Subcutaneous abdominal adipose tissue (tissue), 5 donors: ENCODE measurements around the gene LAMC2.
"Not testable (repeated sequence)": the region's sequence is repeated elsewhere in the genome, so short reads cannot be mapped to it uniquely, and the experiment has no call there.

Experiments used
- H3K27ac ChIP-seq: one replicate; pipeline ENCODE4 v1.7.0; 2013; ENCODE audit warnings: low read depth, mild to moderate bottlenecking, inconsistent platforms, low read length, moderate library complexity
- H3K27me3 ChIP-seq, 5 donors: one replicate each; pipeline ENCODE4 v1.7.0; 2013; ENCODE audit warnings: low read length in 5 of 5, inconsistent platforms in 1 of 5; ENCODE audit not compliant: control insufficient read depth in 5 of 5, insufficient read depth in 4 of 5
- H3K36me3 ChIP-seq, 5 donors: one replicate each; pipeline ENCODE4 v1.7.0; 2013; ENCODE audit warnings: low read length in 5 of 5; ENCODE audit not compliant: control insufficient read depth in 5 of 5, insufficient read depth in 5 of 5
- H3K4me1 ChIP-seq, 5 donors: one replicate each; pipeline ENCODE4 v1.7.0; 2013; ENCODE audit warnings: low read length in 5 of 5, mild to moderate bottlenecking in 3 of 5, moderate library complexity in 1 of 5; ENCODE audit not compliant: control insufficient read depth in 5 of 5, insufficient read depth in 5 of 5
- H3K4me3 ChIP-seq, 5 donors: one replicate each; pipeline ENCODE4 v1.7.0; 2013; ENCODE audit warnings: low read length in 5 of 5, low read depth in 1 of 5
- H3K9ac ChIP-seq, 5 donors: one replicate each; pipeline ENCODE4 v1.7.0; 2013; ENCODE audit warnings: low read length in 5 of 5, mild to moderate bottlenecking in 4 of 5, moderate library complexity in 3 of 5
- H3K9me3 ChIP-seq, 5 donors: one replicate each; pipeline ENCODE4 v1.7.0; 2013; ENCODE audit warnings: low read length in 5 of 5; ENCODE audit not compliant: control insufficient read depth in 5 of 5
- donor health status: healthy.
- donor health status: healthy.
- donor health status: healthy.
- donor health status: healthy.
- donor health status: healthy.

LAMC2 gene

GRCh38 chr1:183149273-183149672 is 36.8 kb upstream of the LAMC2 start:
- H3K4me3 ChIP-seq: no peak overlapping the region
- peaks cover 0 to 9% (median 5%) of the 10 kb centered on the region in 5 donors for H3K36me3 ChIP-seq
- peaks cover 0 to 21% (median 14%) of the 10 kb centered on the region in 5 donors for H3K4me1 ChIP-seq
- peak overlapping the region in 2 of 5 donors; percentile 3 to 4 for H3K9ac ChIP-seq
- no peaks in the 10 kb centered on the region for H3K27me3 ChIP-seq
- no peaks in the 10 kb centered on the region for H3K9me3 ChIP-seq
- peak overlapping the region; percentile 12 for H3K27ac ChIP-seq

GRCh38 chr1:183150032-183150431 is 36.0 kb upstream of the LAMC2 start:
- H3K27me3 ChIP-seq, H3K9ac ChIP-seq, H3K27ac ChIP-seq, H3K4me3 ChIP-seq, H3K36me3 ChIP-seq, H3K9me3 ChIP-seq: not testable (repeated sequence)
- peaks cover 0 to 19% (median 14%) of the 10 kb centered on the region in 5 donors for H3K4me1 ChIP-seq

- no peak overlapping the region for H3K9ac ChIP-seq
- H3K9me3 ChIP-seq: no peaks in the 10 kb centered on the region
- peaks cover 0 to 19% (median 14%) of the 10 kb centered on the region in 5 donors for H3K4me1 ChIP-seq
- no peaks in the 10 kb centered on the region for H3K27me3 ChIP-seq
- no peak overlapping the region for H3K4me3 ChIP-seq
- H3K36me3 ChIP-seq: no peaks in the 10 kb centered on the region
- no peak overlapping the region for H3K27ac ChIP-seq
These were observed 35.6 kb upstream of the LAMC2 start for GRCh38 chr1:183150445-183150844.

GRCh38 chr1:183152180-183152579 is 33.9 kb upstream of the LAMC2 start:
- no peaks in the 10 kb centered on the region for H3K27me3 ChIP-seq
- peaks cover 0 to 19% (median 14%) of the 10 kb centered on the region in 5 donors for H3K4me1 ChIP-seq
- no peak overlapping the region for H3K27ac ChIP-seq

GRCh38 chr1:183155939-183156338 is 30.1 kb upstream of the LAMC2 start:
- no peaks in the 10 kb centered on the region for H3K4me1 ChIP-seq
- H3K27me3 ChIP-seq: no peaks in the 10 kb centered on the region
- no peak overlapping the region for H3K4me3 ChIP-seq
- no peak overlapping the region for H3K27ac ChIP-seq
- no peaks in the 10 kb centered on the region for H3K36me3 ChIP-seq
- no peak overlapping the region for H3K9ac ChIP-seq
- H3K9me3 ChIP-seq: no peaks in the 10 kb centered on the region

More at GRCh38 chr1:183152180-183152579, 33.9 kb upstream of the LAMC2 start:
- Histone ChIP-seq H3K4me3 (no peak overlapping the region), H3K9ac (no peak overlapping the region), H3K9me3 (no peaks in the 10 kb centered on the region), H3K36me3 (no peaks in the 10 kb centered on the region)

- Histone ChIP-seq H3K27ac (no peak overlapping the region), H3K9ac (no peak overlapping the region), H3K4me1 (no peaks in the 10 kb centered on the region), H3K4me3 (no peak overlapping the region), H3K27me3 (no peaks in the 10 kb centered on the region), H3K9me3 (no peaks in the 10 kb centered on the region), H3K36me3 (no peaks in the 10 kb centered on the region)
These were observed 26.1 kb upstream of the LAMC2 start for GRCh38 chr1:183159960-183160359.

GRCh38 chr1:183161391-183161790 is 24.7 kb upstream of the LAMC2 start:
- H3K9ac ChIP-seq: no peak overlapping the region
- H3K27ac ChIP-seq: no peak overlapping the region
- H3K4me3 ChIP-seq: no peak overlapping the region
- no peaks in the 10 kb centered on the region for H3K36me3 ChIP-seq
- no peaks in the 10 kb centered on the region for H3K9me3 ChIP-seq
- no peaks in the 10 kb centered on the region for H3K4me1 ChIP-seq
- H3K27me3 ChIP-seq: no peaks in the 10 kb centered on the region

GRCh38 chr1:183163316-183163715 is 22.7 kb upstream of the LAMC2 start:
- H3K9me3 ChIP-seq: no peaks in the 10 kb centered on the region
- H3K36me3 ChIP-seq: no peaks in the 10 kb centered on the region
- H3K27ac ChIP-seq: no peak overlapping the region
- H3K9ac ChIP-seq: no peak overlapping the region
- H3K27me3 ChIP-seq: no peaks in the 10 kb centered on the region
- H3K4me1 ChIP-seq: no peaks in the 10 kb centered on the region
- no peak overlapping the region for H3K4me3 ChIP-seq

- Histone ChIP-seq H3K4me3 (no peak overlapping the region), H3K9me3 (no peaks in the 10 kb centered on the region), H3K9ac (no peak overlapping the region), H3K4me1 (no peaks in the 10 kb centered on the region), H3K27ac (no peak overlapping the region), H3K36me3 (no peaks in the 10 kb centered on the region), H3K27me3 (no peaks in the 10 kb centered on the region)
These were observed 21.7 kb upstream of the LAMC2 start for GRCh38 chr1:183164340-183164739.

GRCh38 chr1:183164963-183165362 is 21.1 kb upstream of the LAMC2 start:
- no peak overlapping the region for H3K27ac ChIP-seq
- no peaks in the 10 kb centered on the region for H3K27me3 ChIP-seq

GRCh38 chr1:183165456-183165855 is 20.6 kb upstream of the LAMC2 start:
- no peaks in the 10 kb centered on the region for H3K4me1 ChIP-seq
- H3K4me3 ChIP-seq: no peak overlapping the region
- H3K27ac ChIP-seq: no peak overlapping the region
- H3K36me3 ChIP-seq: no peaks in the 10 kb centered on the region
- no peaks in the 10 kb centered on the region for H3K27me3 ChIP-seq
- H3K9me3 ChIP-seq: no peaks in the 10 kb centered on the region
- H3K9ac ChIP-seq: no peak overlapping the region

More at GRCh38 chr1:183164963-183165362, 21.1 kb upstream of the LAMC2 start:
- H3K9me3 ChIP-seq: no peaks in the 10 kb centered on the region
- H3K9ac ChIP-seq: no peak overlapping the region
- no peaks in the 10 kb centered on the region for H3K36me3 ChIP-seq
- no peaks in the 10 kb centered on the region for H3K4me1 ChIP-seq
- H3K4me3 ChIP-seq: no peak overlapping the region
